Panc1 (cell line): ENCODE data around the gene KCNF1.

Experiments used
- CTCF ChIP-seq: fragments of 450-650 bp; IDR thresholded peaks from 2 replicates; pipeline ENCODE4 v1.5.1; 2017; ENCODE audit warnings: mild to moderate bottlenecking
- SIN3A ChIP-seq: IDR thresholded peaks from 2 replicates; pipeline ENCODE4 v1.6.1; 2012; ENCODE audit warnings: low read depth, mild to moderate bottlenecking, low read length, moderate library complexity, borderline replicate concordance; ENCODE audit not compliant: insufficient read depth

GRCh38 chr2:10949835-10950234 lies 38.1 kb downstream of the KCNF1 start:
- TF ChIP-seq CTCF (no peak), SIN3A (no peak)
